Activated naive CD4-positive, alpha-beta T cell treated with anti-CD3 and anti-CD28 coated beads, Interleukin-2, amount 50 U/mL, for 24 hours (primary cell): ENCODE data around the gene ABHD17C.
"Not testable (repeated sequence)": the region's sequence is repeated elsewhere in the genome, so short reads cannot be mapped to it uniquely, and the experiment has no call there.

Experiments used
- H3K27ac Mint-ChIP-seq: one replicate; pipeline ENCODE4 v1.8.0; 2021; ENCODE audit warnings: mild to moderate bottlenecking, mixed read lengths
- H3K27me3 Mint-ChIP-seq: one replicate; pipeline ENCODE4 v1.8.0; 2021; ENCODE audit warnings: mixed read lengths
- H3K36me3 Mint-ChIP-seq: one replicate; pipeline ENCODE4 v1.8.0; 2021; ENCODE audit warnings: mixed read lengths
- H3K4me1 Mint-ChIP-seq: one replicate; pipeline ENCODE4 v1.8.0; 2021; ENCODE audit warnings: mixed read lengths
- H3K4me3 Mint-ChIP-seq: one replicate; pipeline ENCODE4 v1.8.0; 2021; ENCODE audit warnings: mild to moderate bottlenecking, mixed read lengths
- H3K9me3 Mint-ChIP-seq: one replicate; pipeline ENCODE4 v1.8.0; 2021; ENCODE audit warnings: mixed read lengths

ABHD17C gene

DNA sequence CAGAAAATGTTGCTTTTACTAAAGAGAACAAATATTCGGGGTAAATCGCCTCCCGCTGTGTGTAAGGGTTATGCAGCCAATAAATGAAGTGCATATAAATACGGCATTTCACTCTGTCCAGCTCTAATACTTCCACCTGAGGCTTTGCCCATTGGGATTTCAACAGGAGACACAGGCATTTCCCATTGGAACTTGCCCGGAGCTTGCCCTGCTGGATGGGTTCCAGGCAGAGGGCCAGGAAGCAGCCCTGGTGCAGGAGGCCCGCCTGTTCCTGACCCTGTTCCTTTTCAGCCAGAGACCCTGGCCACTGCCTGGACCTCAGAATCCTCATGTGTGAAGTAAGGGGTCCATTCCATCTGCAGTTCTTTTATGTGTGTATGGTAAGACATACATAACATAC is 66.6 kb downstream of the ABHD17C start:
- Mint-ChIP-seq H3K9me3 (no peaks in the 10 kb centered on the region), H3K4me1 (no peaks in the 10 kb centered on the region), H3K27ac (no peak overlapping the region), H3K27me3 (no peaks in the 10 kb centered on the region), H3K36me3 (no peaks in the 10 kb centered on the region), H3K4me3 (no peak overlapping the region)

DNA sequence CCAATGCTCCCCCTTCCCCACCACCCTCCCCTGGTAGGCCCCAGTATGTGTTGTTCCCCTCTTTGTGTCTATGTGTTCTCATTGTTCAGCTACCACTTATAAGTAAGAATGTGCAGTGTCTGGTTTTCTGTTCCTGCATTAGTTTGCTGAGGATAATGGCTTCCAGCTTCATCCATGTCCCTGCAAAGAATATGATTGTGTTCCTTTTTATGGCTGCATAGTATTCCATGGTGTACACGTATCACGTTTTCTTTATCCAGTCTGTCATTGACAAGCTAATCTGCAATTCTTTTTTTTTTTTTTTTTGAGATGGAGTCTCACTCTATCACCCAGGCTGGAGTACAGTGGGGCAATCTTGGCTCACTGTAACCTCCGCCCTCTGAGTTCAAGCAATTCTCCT is 68.1 kb downstream of the ABHD17C start:
- not testable (repeated sequence) for H3K9me3 Mint-ChIP-seq, H3K27me3 Mint-ChIP-seq, H3K4me3 Mint-ChIP-seq, H3K36me3 Mint-ChIP-seq, H3K4me1 Mint-ChIP-seq, H3K27ac Mint-ChIP-seq

DNA sequence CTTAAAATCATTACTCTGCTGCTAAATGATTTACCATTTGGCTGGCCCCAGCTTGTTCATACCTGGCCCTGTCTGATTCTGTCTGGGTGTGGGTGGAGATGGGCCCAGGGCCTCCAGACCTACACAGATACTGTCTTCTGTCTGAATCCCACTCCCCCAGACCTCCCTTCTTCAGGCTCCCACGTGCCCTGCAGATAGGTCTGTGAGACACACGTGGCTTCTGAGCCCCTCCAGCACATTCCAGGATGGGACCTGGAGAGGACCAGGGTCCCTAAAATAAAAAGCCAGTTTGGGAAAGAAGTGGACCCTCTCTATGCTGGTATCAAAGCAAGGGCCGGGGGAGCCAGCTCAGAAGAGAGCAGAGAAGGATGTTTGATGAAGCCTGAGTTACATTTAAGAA is 69.4 kb downstream of the ABHD17C start:
- H3K4me3 Mint-ChIP-seq: no peak overlapping the region
- no peaks in the 10 kb centered on the region for H3K36me3 Mint-ChIP-seq
- no peaks in the 10 kb centered on the region for H3K4me1 Mint-ChIP-seq
- H3K27me3 Mint-ChIP-seq: no peaks in the 10 kb centered on the region
- H3K9me3 Mint-ChIP-seq: no peaks in the 10 kb centered on the region
- H3K27ac Mint-ChIP-seq: no peak overlapping the region

DNA sequence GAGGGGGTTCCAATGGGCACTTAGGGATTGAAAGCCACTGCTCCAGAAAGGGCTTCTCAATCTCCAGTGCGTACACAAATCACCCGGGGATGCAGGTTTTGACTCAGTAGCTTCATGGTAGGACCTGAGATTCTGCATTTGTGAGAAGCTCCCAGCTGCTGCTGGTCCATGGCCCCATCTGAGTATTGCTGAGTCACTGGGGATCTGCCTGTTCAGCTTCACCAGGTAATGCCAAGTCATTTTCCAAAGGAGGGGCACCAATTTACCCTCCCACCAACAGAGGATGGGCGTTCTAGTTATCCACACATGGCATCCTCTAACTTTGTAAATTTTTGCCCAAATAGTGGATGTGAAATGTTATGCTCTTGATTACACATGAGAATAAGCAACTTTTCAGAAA is 71.2 kb downstream of the ABHD17C start:
- H3K4me1 Mint-ChIP-seq: no peaks in the 10 kb centered on the region
- H3K9me3 Mint-ChIP-seq: no peaks in the 10 kb centered on the region
- no peaks in the 10 kb centered on the region for H3K36me3 Mint-ChIP-seq
- no peak overlapping the region for H3K4me3 Mint-ChIP-seq
- no peaks in the 10 kb centered on the region for H3K27me3 Mint-ChIP-seq
- H3K27ac Mint-ChIP-seq: no peak overlapping the region

DNA sequence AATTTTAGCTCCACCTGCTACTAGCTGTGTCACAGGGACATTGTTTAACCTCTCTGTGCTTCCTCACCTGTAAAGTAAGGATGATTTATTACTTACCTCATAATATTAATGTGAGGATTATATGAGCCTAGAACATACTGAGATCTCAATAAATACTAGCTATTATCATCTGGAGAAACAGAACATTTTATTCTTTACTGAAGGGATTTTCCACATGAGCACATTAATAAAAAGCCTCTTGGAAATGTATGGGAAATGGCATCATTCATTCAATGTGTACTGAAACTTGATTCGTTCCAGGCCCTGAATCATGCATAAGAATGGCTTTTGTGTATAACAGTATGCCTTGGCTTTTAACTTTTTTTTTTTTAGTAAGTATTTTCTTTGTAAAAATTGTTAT is 73.0 kb downstream of the ABHD17C start:
- Mint-ChIP-seq H3K27me3 (no peaks in the 10 kb centered on the region), H3K27ac (no peak overlapping the region), H3K36me3 (no peaks in the 10 kb centered on the region), H3K4me1 (no peaks in the 10 kb centered on the region), H3K9me3 (no peaks in the 10 kb centered on the region), H3K4me3 (no peak overlapping the region)

DNA sequence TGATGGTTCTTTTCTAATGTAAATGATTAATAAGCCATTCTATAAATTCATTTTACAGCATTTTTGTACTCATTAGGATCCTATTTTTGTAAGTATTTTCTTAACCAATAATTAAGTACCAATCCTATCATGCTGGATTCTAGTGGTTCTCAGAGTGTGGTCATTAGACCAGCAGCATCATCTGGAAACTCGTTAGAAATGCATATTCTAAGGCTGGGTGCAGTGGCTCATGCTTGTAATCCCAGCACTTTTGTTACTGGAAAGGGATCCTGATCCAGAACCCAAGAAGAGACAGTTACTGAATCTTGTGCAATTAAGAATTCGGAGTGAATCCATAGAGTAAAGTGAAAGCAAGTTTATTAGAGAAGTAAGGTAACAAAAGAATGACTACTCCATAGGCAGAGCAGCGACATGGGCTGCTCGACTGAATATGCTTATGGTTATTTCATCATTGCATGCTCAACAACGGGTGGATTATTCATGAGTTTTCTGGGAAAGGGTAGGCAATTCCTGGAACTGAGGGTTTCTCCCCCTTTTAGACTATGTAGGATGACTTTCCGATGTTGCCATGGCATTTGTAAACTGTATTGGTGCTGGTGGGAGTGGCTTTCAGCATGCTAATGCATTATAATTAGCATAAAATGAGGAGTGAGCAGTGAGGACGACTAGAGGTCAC is 74.2 kb downstream of the ABHD17C start:
- Mint-ChIP-seq H3K27me3 (no peaks in the 10 kb centered on the region), H3K27ac (no peak overlapping the region), H3K4me1 (no peaks in the 10 kb centered on the region), H3K4me3 (no peak overlapping the region), H3K36me3 (no peaks in the 10 kb centered on the region), H3K9me3 (no peaks in the 10 kb centered on the region)

DNA sequence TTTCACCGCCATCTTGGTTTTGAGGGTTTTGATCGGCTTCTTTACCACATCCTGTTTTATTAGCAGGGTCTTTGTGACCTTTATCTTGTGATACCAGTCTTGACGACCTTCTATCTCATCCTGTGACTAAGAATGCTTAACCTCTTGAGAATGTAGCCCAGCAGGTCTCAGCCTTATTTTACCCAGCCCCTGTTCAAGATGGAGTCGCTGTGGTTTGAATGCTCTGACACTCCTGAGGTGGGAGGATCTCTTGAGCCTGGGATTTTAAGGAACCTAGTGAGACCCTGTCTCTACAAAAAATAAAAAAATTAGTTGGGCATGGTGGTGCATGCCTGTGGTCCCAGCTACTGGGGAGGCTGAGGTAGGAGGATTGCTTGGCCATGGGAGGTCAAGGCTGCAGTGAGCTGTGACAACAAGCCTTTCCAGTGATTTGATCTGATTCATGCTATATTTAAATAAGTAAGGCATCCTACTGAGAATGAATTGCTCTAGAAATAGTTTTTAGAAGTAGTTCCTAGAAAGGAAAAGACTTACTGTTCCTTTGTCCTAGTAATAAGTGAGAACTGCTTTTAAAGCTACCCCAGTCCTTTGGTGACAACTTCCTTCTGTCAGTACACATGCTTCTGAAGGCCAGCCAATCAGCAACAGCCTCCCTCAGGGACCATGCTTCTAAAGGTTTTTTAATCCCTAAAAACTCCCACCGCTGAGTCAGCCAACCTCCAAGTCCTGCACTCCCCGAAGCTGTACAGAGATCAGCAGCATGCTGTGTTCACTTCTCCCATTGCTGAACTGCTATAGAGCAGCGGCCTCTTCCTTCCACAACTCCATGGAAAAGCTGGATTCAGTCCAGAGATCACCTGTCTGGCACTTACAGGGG is 75.0 kb downstream of the ABHD17C start:
- no peaks in the 10 kb centered on the region for H3K4me1 Mint-ChIP-seq
- no peaks in the 10 kb centered on the region for H3K36me3 Mint-ChIP-seq
- H3K27me3 Mint-ChIP-seq: peaks cover 2% of the 10 kb centered on the region
- no peak overlapping the region for H3K4me3 Mint-ChIP-seq
- H3K27ac Mint-ChIP-seq: no peak overlapping the region
- H3K9me3 Mint-ChIP-seq: no peaks in the 10 kb centered on the region

DNA sequence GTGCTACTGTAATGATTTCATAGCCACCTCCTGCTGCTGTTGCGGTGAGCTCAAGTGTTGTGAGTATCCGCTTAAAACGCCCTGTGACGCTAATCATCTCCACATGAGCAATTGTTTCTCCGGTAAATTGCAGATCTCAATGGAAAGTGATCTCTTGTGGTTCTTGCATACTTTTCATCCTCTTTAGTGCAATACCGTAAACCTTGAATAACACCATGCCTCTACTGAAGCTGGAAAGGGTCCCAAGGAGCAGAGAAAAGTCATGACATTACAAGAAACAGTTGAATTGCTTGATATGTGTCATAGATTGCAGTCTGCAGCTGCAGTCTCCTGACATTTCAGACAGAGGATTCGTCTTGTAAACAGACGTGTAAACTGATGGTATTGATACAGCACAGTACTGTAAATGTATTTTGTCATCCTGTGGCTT is 78.0 kb downstream of the ABHD17C start:
- H3K4me1 Mint-ChIP-seq: no peaks in the 10 kb centered on the region

DNA sequence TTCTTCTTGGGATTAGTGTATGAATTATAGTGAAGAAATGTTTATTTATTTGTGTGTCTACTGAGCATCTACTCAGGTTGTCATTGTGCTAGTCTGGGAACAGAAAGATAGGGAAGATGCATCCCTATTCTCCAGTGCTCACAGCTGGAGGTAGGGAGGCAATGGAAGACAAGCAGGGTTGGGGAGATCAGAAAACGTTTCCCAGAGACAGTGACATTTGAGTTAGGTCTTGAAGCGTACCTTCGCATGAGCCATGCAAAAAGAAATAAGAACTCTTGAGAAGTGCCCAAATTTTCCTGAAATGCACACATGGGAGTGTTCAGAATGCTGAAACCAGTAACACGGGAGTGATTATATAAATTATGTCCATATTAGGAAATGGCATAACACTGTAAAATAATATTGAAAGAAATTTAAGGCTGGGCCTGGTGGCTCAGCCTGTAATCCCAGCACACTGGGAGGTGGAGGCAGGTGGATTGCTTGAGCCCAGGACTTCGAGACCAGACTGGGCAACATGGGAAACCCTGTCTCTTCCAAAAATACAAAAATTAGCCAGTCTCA is 78.8 kb downstream of the ABHD17C start:
- no peaks in the 10 kb centered on the region for H3K36me3 Mint-ChIP-seq
- H3K27ac Mint-ChIP-seq: no peak overlapping the region

More for the DNA sequence above, 78.0 kb downstream of the ABHD17C start:
- Mint-ChIP-seq H3K27me3 (peaks cover 8% of the 10 kb centered on the region), H3K27ac (no peak overlapping the region), H3K9me3 (no peaks in the 10 kb centered on the region), H3K36me3 (no peaks in the 10 kb centered on the region), H3K4me3 (no peak overlapping the region)

DNA sequence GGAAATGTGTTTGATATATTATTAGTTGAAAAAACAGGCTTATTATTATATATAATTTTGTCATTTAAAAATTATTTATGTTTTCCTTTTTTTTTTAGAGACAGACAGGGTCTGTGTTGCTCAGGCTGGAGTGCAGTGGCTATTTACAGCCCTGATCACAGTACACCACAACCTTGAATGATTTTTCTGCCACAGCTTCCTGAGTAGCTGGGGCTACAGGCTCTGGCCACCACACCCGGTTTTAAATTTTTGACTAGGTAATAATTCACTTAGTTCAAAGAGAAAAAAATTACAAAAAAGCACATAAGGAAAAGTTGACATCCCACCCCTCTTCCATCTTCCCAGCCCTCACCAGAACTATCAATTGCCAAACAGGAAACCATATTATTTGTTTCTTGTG is 79.4 kb downstream of the ABHD17C start:
- Mint-ChIP-seq H3K4me3 (no peak overlapping the region), H3K9me3 (no peaks in the 10 kb centered on the region), H3K27ac (no peak overlapping the region), H3K4me1 (peaks cover 1% of the 10 kb centered on the region), H3K27me3 (peaks cover 10% of the 10 kb centered on the region), H3K36me3 (no peaks in the 10 kb centered on the region)

More for the DNA sequence above, 78.8 kb downstream of the ABHD17C start:
- Mint-ChIP-seq H3K4me1 (no peaks in the 10 kb centered on the region), H3K27me3 (peaks cover 10% of the 10 kb centered on the region), H3K4me3 (no peak overlapping the region), H3K9me3 (no peaks in the 10 kb centered on the region)

DNA sequence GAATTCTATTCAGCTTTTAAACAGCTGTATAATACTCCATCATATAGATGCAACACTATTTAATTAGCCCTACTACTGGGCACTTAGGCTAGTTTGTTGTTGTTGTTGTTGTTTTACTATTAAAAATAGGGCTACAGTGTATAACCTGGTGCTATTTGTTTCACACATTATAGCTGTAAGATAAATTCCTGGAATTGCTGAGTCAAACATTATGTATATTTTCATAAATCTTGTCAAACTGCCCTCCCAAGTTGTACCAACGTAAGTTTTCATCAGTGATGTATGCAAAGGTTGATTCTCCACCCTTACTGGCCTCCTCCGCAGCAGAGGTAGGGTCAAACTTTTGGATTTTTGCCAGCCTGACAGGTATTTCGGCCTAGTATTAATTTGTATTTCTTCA is 80.2 kb downstream of the ABHD17C start:
- H3K4me1 Mint-ChIP-seq: peaks cover 4% of the 10 kb centered on the region
- no peak overlapping the region for H3K4me3 Mint-ChIP-seq
- no peak overlapping the region for H3K27ac Mint-ChIP-seq
- H3K36me3 Mint-ChIP-seq: no peaks in the 10 kb centered on the region
- no peaks in the 10 kb centered on the region for H3K9me3 Mint-ChIP-seq
- peaks cover 17% of the 10 kb centered on the region for H3K27me3 Mint-ChIP-seq

DNA sequence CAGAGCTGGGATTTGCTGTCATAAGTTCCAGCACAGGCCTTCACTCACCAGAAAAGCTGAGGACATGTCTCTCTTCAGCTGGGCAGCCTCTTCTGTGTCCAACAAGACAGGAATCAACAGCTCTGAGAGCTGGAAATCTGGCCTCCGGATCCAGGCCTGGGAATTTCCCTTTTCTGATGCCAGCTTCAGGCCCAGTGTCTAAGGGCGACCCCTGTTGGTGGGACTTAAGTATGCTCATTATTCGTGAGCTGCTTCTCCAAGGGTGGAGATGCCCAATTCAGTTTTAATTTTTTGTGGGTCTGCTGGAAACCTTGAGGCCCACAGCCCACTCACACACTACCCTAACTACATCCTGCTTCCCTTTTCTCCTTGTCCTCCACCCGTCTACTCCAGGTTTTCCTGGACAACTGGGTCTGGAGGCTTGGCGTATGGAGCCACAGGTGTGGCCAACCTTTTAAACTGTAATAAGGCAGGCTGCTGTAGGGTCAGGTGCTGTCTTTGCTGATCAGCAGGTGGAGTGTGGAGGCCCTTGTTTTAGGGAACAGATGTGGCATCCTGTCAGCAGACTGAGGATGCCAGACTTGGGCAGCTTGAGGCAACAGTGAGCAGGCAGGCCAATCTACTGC is 81.4 kb downstream of the ABHD17C start:
- Mint-ChIP-seq H3K4me1 (peaks cover 4% of the 10 kb centered on the region), H3K4me3 (no peak overlapping the region), H3K9me3 (no peaks in the 10 kb centered on the region), H3K36me3 (no peaks in the 10 kb centered on the region), H3K27ac (no peak overlapping the region), H3K27me3 (peaks cover 22% of the 10 kb centered on the region)

DNA sequence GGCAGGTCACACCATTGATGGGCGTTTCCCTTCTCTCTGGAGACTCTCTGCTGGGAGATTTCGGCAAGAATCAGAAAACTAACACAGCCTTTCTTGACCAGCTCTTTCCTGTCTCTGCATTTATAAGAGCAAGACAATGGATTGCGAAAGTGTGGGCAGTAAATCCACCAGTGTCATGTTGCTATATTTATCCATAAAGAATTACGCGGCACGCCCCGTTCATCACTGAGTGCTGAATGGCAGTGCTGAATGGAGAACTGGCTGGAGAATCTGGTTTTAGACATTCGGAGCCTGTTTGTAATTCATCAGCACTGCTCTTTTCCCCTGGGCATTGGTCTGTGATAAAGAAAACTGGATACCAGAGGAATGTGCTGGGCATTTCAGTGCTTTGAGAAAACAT is 82.0 kb downstream of the ABHD17C start:
- H3K4me1 Mint-ChIP-seq: peaks cover 4% of the 10 kb centered on the region
- peaks cover 28% of the 10 kb centered on the region for H3K27me3 Mint-ChIP-seq
- H3K36me3 Mint-ChIP-seq: no peaks in the 10 kb centered on the region
- no peaks in the 10 kb centered on the region for H3K9me3 Mint-ChIP-seq
- no peak overlapping the region for H3K27ac Mint-ChIP-seq
- H3K4me3 Mint-ChIP-seq: no peak overlapping the region

DNA sequence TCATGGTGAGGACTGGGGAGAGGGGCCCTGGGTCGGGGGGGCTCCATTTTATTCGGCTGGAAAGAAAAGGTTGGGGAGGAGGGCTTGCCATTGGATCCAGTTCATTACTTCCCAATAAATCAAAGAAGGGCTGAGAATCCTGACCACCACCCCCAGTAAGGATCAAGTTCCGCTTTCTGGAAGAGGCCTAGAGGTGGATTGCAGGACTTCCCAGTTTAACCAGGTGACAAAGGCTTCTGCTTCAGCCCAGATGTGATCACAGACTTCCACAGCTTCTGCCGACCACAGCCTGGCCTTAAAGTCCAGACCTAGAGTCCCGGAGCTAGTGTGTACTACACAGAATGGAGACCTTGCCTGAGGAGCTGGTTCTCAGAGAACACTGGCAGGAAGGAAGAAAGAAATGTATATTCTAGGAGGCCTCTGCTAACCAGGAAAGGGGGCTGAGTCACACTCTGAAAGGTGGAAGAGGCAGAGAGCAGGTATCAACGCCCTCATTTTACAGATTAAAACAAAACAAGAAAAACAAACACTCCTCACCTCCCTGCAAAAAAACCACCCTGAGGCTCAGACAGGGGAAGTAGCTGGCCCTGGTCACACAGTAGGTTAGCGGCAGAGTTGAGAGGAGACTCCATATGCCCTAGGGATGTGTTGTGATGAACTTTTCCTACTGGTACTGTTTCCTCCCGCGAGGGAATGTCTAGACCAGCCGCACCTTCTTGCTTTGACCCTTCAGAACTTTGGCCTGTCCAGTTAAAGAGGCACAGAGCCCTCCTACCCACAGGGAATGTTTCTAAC is 82.9 kb downstream of the ABHD17C start:
- peaks cover 4% of the 10 kb centered on the region for H3K4me1 Mint-ChIP-seq
- peaks cover 29% of the 10 kb centered on the region for H3K27me3 Mint-ChIP-seq
- H3K4me3 Mint-ChIP-seq: no peak overlapping the region
- H3K36me3 Mint-ChIP-seq: no peaks in the 10 kb centered on the region
- H3K9me3 Mint-ChIP-seq: no peaks in the 10 kb centered on the region
- no peak overlapping the region for H3K27ac Mint-ChIP-seq

DNA sequence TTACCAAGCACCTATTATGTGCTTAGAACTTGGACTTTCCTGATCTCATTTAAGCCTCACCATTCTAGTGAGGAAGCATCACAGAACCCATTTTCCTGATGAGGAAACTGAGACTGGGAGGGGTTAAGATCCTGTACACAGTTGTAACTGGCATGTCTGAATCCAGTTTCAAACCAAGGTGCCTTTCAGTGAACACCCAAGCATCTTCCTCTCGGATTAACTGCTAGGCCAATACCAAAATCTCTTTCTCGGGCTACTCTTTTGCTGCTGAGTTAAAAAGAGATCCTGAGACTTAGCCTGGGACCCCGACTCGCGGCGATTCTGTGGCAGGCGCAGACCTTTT is 83.5 kb downstream of the ABHD17C start:
- no peak overlapping the region for H3K4me3 Mint-ChIP-seq
- H3K27me3 Mint-ChIP-seq: peaks cover 29% of the 10 kb centered on the region

More for the DNA sequence above, 83.5 kb downstream of the ABHD17C start:
- H3K9me3 Mint-ChIP-seq: no peaks in the 10 kb centered on the region
- peaks cover 8% of the 10 kb centered on the region for H3K4me1 Mint-ChIP-seq
- H3K36me3 Mint-ChIP-seq: no peaks in the 10 kb centered on the region
- H3K27ac Mint-ChIP-seq: no peak overlapping the region
